Measurements from ENCODE around the gene TTC36. TPM values are rescaled to one million over a fixed set of nuclear protein-coding genes. Genes with fewer than 3 reads are reported as not detected.

The TTC36 gene
- total and polyA plus RNA-seq, 2 donors (not counting 1 experiment from before 2014, with no cell fraction given): 0.19 to 0.79 TPM

DNA sequence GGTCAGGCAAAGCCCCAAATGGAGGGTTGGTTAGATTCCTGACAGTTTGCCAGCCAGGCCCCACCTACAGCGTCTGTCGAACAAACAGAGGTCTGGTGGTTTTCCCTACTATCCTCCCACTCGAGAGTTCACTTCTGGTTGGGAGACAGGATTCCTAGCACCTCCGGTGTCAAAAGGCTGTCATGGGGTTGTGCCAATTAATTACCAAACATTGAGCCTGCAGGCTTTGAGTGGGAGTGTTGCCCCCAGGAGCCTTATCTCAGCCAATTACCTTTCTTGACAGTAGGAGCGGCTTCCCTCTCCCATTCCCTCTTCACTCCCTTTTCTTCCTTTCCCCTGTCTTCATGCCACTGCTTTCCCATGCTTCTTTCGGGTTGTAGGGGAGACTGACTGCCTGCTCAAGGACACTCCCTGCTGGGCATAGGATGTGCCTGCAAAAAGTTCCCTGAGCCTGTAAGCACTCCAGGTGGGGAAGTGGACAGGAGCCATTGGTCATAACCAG lies 4.7 kb upstream of the TTC36 start:
- H3K36me3 ChIP-seq (replicated peaks in 1 of 2; ENCODE audit: control extremely low read depth in 1 of 2, control insufficient read depth in 1 of 2, extremely low read depth in 1 of 2, insufficient read depth in 2 of 2, low read length in 1 of 2): peaks cover 4 to 52% of the 10 kb centered on the region in 2 experiments
- no peak for TF ChIP-seq EZH2 (IDR thresholded peaks at IDR 0.05; ENCODE audit: borderline replicate concordance, insufficient read depth, low read depth, low read length, poor library complexity, severe bottlenecking)
- TF ChIP-seq, protein P1, sequence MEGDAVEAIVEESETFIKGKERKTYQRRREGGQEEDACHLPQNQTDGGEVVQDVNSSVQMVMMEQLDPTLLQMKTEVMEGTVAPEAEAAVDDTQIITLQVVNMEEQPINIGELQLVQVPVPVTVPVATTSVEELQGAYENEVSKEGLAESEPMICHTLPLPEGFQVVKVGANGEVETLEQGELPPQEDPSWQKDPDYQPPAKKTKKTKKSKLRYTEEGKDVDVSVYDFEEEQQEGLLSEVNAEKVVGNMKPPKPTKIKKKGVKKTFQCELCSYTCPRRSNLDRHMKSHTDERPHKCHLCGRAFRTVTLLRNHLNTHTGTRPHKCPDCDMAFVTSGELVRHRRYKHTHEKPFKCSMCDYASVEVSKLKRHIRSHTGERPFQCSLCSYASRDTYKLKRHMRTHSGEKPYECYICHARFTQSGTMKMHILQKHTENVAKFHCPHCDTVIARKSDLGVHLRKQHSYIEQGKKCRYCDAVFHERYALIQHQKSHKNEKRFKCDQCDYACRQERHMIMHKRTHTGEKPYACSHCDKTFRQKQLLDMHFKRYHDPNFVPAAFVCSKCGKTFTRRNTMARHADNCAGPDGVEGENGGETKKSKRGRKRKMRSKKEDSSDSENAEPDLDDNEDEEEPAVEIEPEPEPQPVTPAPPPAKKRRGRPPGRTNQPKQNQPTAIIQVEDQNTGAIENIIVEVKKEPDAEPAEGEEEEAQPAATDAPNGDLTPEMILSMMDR (IDR thresholded peaks at IDR 0.05): no peak
- no peak overlapping the region for H3K4me3 Mint-ChIP-seq
- H3K4me1 Mint-ChIP-seq: peaks cover 13% of the 10 kb centered on the region
- no peak overlapping the region for H2AFZ ChIP-seq (ENCODE audit: insufficient read depth, low read depth, low read length, poor library complexity, severe bottlenecking)
- H3K9me3 ChIP-seq (ENCODE audit: control extremely low read depth in 1 of 3, control insufficient read depth in 2 of 3, insufficient read depth in 1 of 3, low read length in 2 of 3): no peaks in the 10 kb centered on the region
- POLR2A ChIA-PET: interaction anchor here (0.6 kb wide), 1 partner anchor 48 kb away, joined by 3 read pairs; no protein-coding TSS in a partner anchor
- no peaks in the 10 kb centered on the region for H3K79me2 ChIP-seq (ENCODE audit: control insufficient read depth, insufficient read depth, low read length)
- H3K9ac ChIP-seq (ENCODE audit: low read length): no peak overlapping the region
- intact Hi-C loops (cut with micrococcal nuclease): no loop called here
- H3K9me3 Mint-ChIP-seq (ENCODE audit: insufficient read depth): no peaks in the 10 kb centered on the region
- H3K4me2 ChIP-seq (replicated peaks; ENCODE audit: low read depth, low read length, poor library complexity, severe bottlenecking): no peak overlapping the region
- peak overlapping the region; percentile 65 for H3K27ac Mint-ChIP-seq
- DNase-seq (no peak), ATAC-seq (ENCODE audit: low read depth) (no peak)
- no peaks in the 10 kb centered on the region for H3K4me1 ChIP-seq (ENCODE audit: control insufficient read depth in 2 of 2, insufficient read depth in 2 of 2, low read length in 2 of 2)
- H3K27ac ChIP-seq (ENCODE audit: low read length in 2 of 2): no peak overlapping the region
- WGBS (ENCODE audit: insufficient coverage): 89% methylated on average over 4 of the region's 6 CpGs
- no peaks in the 10 kb centered on the region for H3K27me3 Mint-ChIP-seq
- no peak overlapping the region for H3K4me3 ChIP-seq (ENCODE audit: control extremely low read depth in 1 of 5, extremely low read depth in 1 of 5, insufficient read depth in 1 of 5, low read depth in 2 of 5, low read length in 4 of 5)
- CTCF ChIA-PET: no interaction called here
- H4K20me1 ChIP-seq (ENCODE audit: control insufficient read depth, insufficient read depth, low read length, poor library complexity, severe bottlenecking): no peaks in the 10 kb centered on the region
- no peaks in the 10 kb centered on the region for H3K27me3 ChIP-seq (replicated peaks in 1 of 4; ENCODE audit: control extremely low read depth in 1 of 4, control insufficient read depth in 3 of 4, insufficient read depth in 4 of 4, low read length in 3 of 4)

DNA sequence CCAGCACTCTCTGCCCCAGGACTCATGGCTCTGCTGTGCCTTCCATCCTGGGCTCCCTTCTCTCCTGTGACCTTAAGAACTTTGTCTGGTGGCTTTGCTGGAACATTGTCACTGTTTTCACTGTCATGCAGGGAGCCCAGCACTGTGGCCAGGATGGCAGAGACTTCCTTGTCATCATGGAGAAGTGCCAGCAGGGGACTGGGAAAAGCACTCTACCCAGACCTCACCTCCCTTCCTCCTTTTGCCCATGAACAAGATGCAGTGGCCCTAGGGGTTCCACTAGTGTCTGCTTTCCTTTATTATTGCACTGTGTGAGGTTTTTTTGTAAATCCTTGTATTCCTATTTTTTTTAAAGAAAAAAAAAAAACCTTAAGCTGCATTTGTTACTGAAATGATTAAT lies 2.9 kb upstream of the TTC36 start:
- no peaks in the 10 kb centered on the region for H3K9me3 ChIP-seq (ENCODE audit: control extremely low read depth in 1 of 3, control insufficient read depth in 2 of 3, insufficient read depth in 1 of 3, low read length in 2 of 3)
- no peak overlapping the region for H2AFZ ChIP-seq (ENCODE audit: insufficient read depth, low read depth, low read length, poor library complexity, severe bottlenecking)
- no peaks in the 10 kb centered on the region for H3K9me3 Mint-ChIP-seq (ENCODE audit: insufficient read depth)
- intact Hi-C loops (cut with micrococcal nuclease): no loop called here
- POLR2A ChIA-PET: no interaction called here
- H3K4me1 Mint-ChIP-seq: peaks cover 20% of the 10 kb centered on the region
- no peak overlapping the region for H3K4me3 Mint-ChIP-seq
- no peaks in the 10 kb centered on the region for H4K20me1 ChIP-seq (ENCODE audit: control insufficient read depth, insufficient read depth, low read length, poor library complexity, severe bottlenecking)
- DNase-seq: no peak
- no peak overlapping the region for H3K4me3 ChIP-seq (ENCODE audit: control extremely low read depth in 1 of 5, extremely low read depth in 1 of 5, insufficient read depth in 1 of 5, low read depth in 2 of 5, low read length in 4 of 5)
- no peak overlapping the region for H3K9ac ChIP-seq (ENCODE audit: low read length)
- CTCF ChIA-PET: interaction anchor here (0.6 kb wide), 1 partner anchor 27 kb away, joined by 6 read pairs; no protein-coding TSS in a partner anchor
- ATAC-seq (ENCODE audit: low read depth): no peak
- H3K36me3 ChIP-seq (replicated peaks in 1 of 2; ENCODE audit: control extremely low read depth in 1 of 2, control insufficient read depth in 1 of 2, extremely low read depth in 1 of 2, insufficient read depth in 2 of 2, low read length in 1 of 2): peaks cover 4 to 45% of the 10 kb centered on the region in 2 experiments
- H3K79me2 ChIP-seq (ENCODE audit: control insufficient read depth, insufficient read depth, low read length): no peaks in the 10 kb centered on the region
- H3K27ac ChIP-seq (ENCODE audit: low read length in 2 of 2): no peak overlapping the region
- H3K27ac Mint-ChIP-seq: no peak overlapping the region
- peaks cover 0 to 2% of the 10 kb centered on the region in 2 donors for H3K4me1 ChIP-seq (ENCODE audit: control insufficient read depth in 2 of 2, insufficient read depth in 2 of 2, low read length in 2 of 2)
- no peak overlapping the region for H3K4me2 ChIP-seq (replicated peaks; ENCODE audit: low read depth, low read length, poor library complexity, severe bottlenecking)
- TF ChIP-seq, protein P1 (IDR thresholded peaks at IDR 0.05): no peak
- TF ChIP-seq EZH2 (IDR thresholded peaks at IDR 0.05; ENCODE audit: borderline replicate concordance, insufficient read depth, low read depth, low read length, poor library complexity, severe bottlenecking): no peak
- H3K27me3 Mint-ChIP-seq: no peaks in the 10 kb centered on the region
- no peaks in the 10 kb centered on the region for H3K27me3 ChIP-seq (replicated peaks in 1 of 4; ENCODE audit: control extremely low read depth in 1 of 4, control insufficient read depth in 3 of 4, insufficient read depth in 4 of 4, low read length in 3 of 4)
